ENCODE results near the gene NUTM2B. TPM values are rescaled to one million over a fixed set of nuclear protein-coding genes. Genes with fewer than 3 reads are reported as not detected.
"Not testable (repeated sequence)": the region's sequence is repeated elsewhere in the genome, so short reads cannot be mapped to it uniquely, and the experiment has no call there.

The NUTM2B gene
- under 1 TPM; 0.19 to 0.84 (median 0.28) TPM for total RNA-seq

- DNase-seq (ENCODE audit: low spot score); ATAC-seq (ENCODE audit: low FRiP score): not testable (repeated sequence)
These were observed at the start of gene NUTM2B for GRCh38 chr10:79702927-79703326. TSS of gene NUTM2B (plus strand) at chr10:79703227. CDS start at chr10:79703610, 383 bp downstream.

- not testable (repeated sequence) for DNase-seq (ENCODE audit: low spot score); ATAC-seq (ENCODE audit: low FRiP score)
These were observed 39.7 kb upstream of the NUTM2B start for GRCh38 chr10:79663287-79663686.

- not testable (repeated sequence) for DNase-seq (ENCODE audit: low spot score); ATAC-seq (ENCODE audit: low FRiP score)
These were observed 38.3 kb upstream of the NUTM2B start for GRCh38 chr10:79664686-79665085.

GRCh38 chr10:79669248-79669788, 33.7 kb upstream of the NUTM2B start:
- DNase-seq (ENCODE audit: low spot score); ATAC-seq (ENCODE audit: low FRiP score): not testable (repeated sequence)

GRCh38 chr10:79674878-79675277, 28.1 kb upstream of the NUTM2B start:
- not testable (repeated sequence) for ATAC-seq (ENCODE audit: low FRiP score); DNase-seq (ENCODE audit: low spot score)

- DNase-seq (ENCODE audit: low spot score); ATAC-seq (ENCODE audit: low FRiP score): not testable (repeated sequence)
These were observed 19.8 kb upstream of the NUTM2B start for GRCh38 chr10:79683026-79683883.

GRCh38 chr10:79683884-79684720, 18.9 kb upstream of the NUTM2B start:
- not testable (repeated sequence) for DNase-seq (ENCODE audit: low spot score); ATAC-seq (ENCODE audit: low FRiP score)

GRCh38 chr10:79685044-79685685, 17.9 kb upstream of the NUTM2B start:
- not testable (repeated sequence) for DNase-seq (ENCODE audit: low spot score); ATAC-seq (ENCODE audit: low FRiP score)

- not testable (repeated sequence) for DNase-seq (ENCODE audit: low spot score)
These were observed 16.4 kb upstream of the NUTM2B start for GRCh38 chr10:79686595-79686994.

GRCh38 chr10:79687406-79688150, 15.4 kb upstream of the NUTM2B start:
- DNase-seq (ENCODE audit: low spot score) = not testable (repeated sequence)

More at GRCh38 chr10:79686595-79686994, 16.4 kb upstream of the NUTM2B start:
- not testable (repeated sequence) for ATAC-seq (ENCODE audit: low FRiP score)

GRCh38 chr10:79688798-79689197, 14.2 kb upstream of the NUTM2B start:
- not testable (repeated sequence) for ATAC-seq (ENCODE audit: low FRiP score); DNase-seq (ENCODE audit: low spot score)

More at GRCh38 chr10:79687406-79688150, 15.4 kb upstream of the NUTM2B start:
- ATAC-seq (ENCODE audit: low FRiP score) = not testable (repeated sequence)

GRCh38 chr10:79696596-79696995, 6.4 kb upstream of the NUTM2B start:
- ATAC-seq (ENCODE audit: low FRiP score); DNase-seq (ENCODE audit: low spot score): not testable (repeated sequence)

- not testable (repeated sequence) for DNase-seq (ENCODE audit: low spot score); ATAC-seq (ENCODE audit: low FRiP score)
These were observed 5.9 kb upstream of the NUTM2B start for GRCh38 chr10:79697141-79697540.

GRCh38 chr10:79700381-79700944, 2.6 kb upstream of the NUTM2B start:
- not testable (repeated sequence) for DNase-seq (ENCODE audit: low spot score)

GRCh38 chr10:79707017-79707416, 4.0 kb downstream of the NUTM2B start:
- DNase-seq (ENCODE audit: low spot score); ATAC-seq (ENCODE audit: low FRiP score): not testable (repeated sequence)

More at GRCh38 chr10:79700381-79700944, 2.6 kb upstream of the NUTM2B start:
- not testable (repeated sequence) for ATAC-seq (ENCODE audit: low FRiP score)

- DNase-seq (ENCODE audit: low spot score); ATAC-seq (ENCODE audit: low FRiP score): not testable (repeated sequence)
These were observed 11.9 kb downstream of the NUTM2B start for GRCh38 chr10:79714976-79715375.

GRCh38 chr10:79716917-79717579, 14.0 kb downstream of the NUTM2B start:
- not testable (repeated sequence) for DNase-seq (ENCODE audit: low spot score); ATAC-seq (ENCODE audit: low FRiP score)

All from omental fat pad (tissue), 4 donors.